ENCODE measurements around the gene BPI.

GRCh38 chr20:38284893-38285444 is 19.0 kb upstream of the BPI start:
- TF ChIP-seq CTCF (conservative IDR thresholded peaks at IDR 0.05; ENCODE audit: low read length) (no peak), EZH2phosphoT487 (IDR thresholded peaks at IDR 0.05; ENCODE audit: borderline replicate concordance, low read depth, low read length) (no peak)

Data from OCI-LY7 (cell line).